ENCODE results near the gene RPL38. TPM values are rescaled to one million over a fixed set of nuclear protein-coding genes. Genes with fewer than 3 reads are reported as not detected.

Gene RPL38
- total RNA-seq, 1 donor from 2014 or later: 659 TPM

DNA sequence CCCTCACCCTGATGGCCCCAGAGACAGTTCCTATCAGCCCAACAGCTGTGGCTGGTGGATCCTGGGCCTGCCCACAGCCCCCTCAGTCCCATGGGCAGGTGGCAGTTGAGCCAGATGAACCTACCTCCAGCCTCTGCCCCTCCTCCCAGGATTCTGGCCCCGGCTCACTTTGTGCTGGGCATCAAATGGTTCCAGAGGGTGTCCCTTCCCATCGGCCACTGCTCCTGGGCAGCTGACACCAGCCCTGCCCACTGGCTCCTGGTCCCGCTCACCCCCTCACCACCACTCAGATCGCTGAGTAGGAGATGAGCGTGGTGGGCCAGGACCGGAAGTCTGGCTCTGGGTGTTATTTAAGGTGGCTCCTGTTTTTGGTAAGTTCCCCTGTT lies 11.9 kb downstream of the RPL38 start:
- Histone ChIP-seq H3K27ac (no peak overlapping the region), H3K27me3 (no peaks in the 10 kb centered on the region), H3K9me3 (no peaks in the 10 kb centered on the region), H3K4me1 (peaks cover 32% of the 10 kb centered on the region), H3K36me3 (peaks cover 6% of the 10 kb centered on the region), H3K4me3 (no peak overlapping the region)
- ATAC-seq (no peak), DNase-seq (no peak)
- intact Hi-C loops (cut with DNase I): no loop called here
- TF ChIP-seq, protein P1, sequence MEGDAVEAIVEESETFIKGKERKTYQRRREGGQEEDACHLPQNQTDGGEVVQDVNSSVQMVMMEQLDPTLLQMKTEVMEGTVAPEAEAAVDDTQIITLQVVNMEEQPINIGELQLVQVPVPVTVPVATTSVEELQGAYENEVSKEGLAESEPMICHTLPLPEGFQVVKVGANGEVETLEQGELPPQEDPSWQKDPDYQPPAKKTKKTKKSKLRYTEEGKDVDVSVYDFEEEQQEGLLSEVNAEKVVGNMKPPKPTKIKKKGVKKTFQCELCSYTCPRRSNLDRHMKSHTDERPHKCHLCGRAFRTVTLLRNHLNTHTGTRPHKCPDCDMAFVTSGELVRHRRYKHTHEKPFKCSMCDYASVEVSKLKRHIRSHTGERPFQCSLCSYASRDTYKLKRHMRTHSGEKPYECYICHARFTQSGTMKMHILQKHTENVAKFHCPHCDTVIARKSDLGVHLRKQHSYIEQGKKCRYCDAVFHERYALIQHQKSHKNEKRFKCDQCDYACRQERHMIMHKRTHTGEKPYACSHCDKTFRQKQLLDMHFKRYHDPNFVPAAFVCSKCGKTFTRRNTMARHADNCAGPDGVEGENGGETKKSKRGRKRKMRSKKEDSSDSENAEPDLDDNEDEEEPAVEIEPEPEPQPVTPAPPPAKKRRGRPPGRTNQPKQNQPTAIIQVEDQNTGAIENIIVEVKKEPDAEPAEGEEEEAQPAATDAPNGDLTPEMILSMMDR (IDR thresholded peaks at IDR 0.05): no peak

DNA sequence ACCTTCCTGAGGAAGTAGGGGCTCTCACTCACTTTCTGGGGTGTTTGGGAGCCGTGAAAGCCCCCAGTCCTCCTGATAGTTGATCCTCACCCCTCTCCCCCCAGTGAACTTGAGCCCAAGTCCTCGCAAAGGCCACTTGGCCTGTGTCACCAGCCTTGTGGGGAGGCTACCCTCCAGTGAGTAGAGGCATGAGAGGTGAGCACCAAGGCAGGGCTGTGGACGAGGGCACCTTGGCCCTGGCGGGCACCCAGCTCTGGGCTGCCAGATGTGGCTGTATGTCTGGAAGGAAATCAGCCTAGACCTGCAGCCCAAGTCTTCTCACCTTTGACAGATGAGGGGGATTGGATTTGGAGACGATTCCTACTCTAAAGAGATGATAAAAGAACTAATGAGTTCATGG lies 13.0 kb downstream of the RPL38 start:
- no peaks in the 10 kb centered on the region for H3K9me3 ChIP-seq
- H3K4me3 ChIP-seq: no peak overlapping the region
- H3K4me1 ChIP-seq: peaks cover 22% of the 10 kb centered on the region
- intact Hi-C loops (cut with DNase I): no loop called here
- H3K27ac ChIP-seq: no peak overlapping the region
- no peak for ATAC-seq
- TF ChIP-seq, protein P1 (IDR thresholded peaks at IDR 0.05): no peak
- no peaks in the 10 kb centered on the region for H3K36me3 ChIP-seq
- no peaks in the 10 kb centered on the region for H3K27me3 ChIP-seq
- DNase-seq: no peak

DNA sequence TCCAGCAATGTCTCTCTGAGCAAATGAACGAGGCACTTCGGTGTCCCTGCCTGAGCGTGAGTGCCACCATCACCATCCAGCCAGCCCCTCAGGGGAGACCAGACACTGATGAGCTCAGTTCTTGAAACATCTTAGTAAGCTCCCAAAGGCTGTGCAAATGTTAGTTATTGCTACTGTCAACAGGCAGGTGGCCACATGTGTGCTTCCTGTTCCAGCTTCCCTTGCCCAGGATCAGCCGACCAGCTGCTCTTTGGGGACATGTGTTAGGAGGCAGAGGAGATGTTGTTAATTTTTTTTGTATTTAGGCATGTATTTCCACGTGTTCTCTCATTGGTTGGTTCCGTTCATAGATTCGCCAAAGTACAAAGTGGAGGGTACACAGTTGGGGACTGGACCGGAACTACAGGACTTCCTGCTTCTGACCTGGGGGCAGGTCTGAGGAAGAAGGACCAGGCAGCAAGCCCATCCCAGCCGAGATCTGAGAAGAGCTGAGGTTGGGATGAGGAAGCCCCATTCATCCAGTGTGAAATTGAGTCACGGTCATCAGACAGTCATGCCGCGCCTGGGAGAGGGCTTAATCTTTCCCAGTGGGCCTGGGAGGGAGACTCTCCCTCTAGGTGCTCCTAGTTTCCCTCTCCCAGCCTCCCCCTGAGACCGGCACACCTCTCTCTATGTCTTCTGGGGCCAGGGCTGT lies 13.7 kb downstream of the RPL38 start:
- no peak for ATAC-seq
- H3K9me3 ChIP-seq: no peaks in the 10 kb centered on the region
- H3K4me3 ChIP-seq: no peak overlapping the region
- no peak overlapping the region for H3K27ac ChIP-seq
- H3K27me3 ChIP-seq: no peaks in the 10 kb centered on the region
- peaks cover 15% of the 10 kb centered on the region for H3K4me1 ChIP-seq
- intact Hi-C loops (cut with DNase I): no loop called here
- DNase-seq: no peak
- TF ChIP-seq, protein P1 (IDR thresholded peaks at IDR 0.05): no peak
- no peaks in the 10 kb centered on the region for H3K36me3 ChIP-seq

DNA sequence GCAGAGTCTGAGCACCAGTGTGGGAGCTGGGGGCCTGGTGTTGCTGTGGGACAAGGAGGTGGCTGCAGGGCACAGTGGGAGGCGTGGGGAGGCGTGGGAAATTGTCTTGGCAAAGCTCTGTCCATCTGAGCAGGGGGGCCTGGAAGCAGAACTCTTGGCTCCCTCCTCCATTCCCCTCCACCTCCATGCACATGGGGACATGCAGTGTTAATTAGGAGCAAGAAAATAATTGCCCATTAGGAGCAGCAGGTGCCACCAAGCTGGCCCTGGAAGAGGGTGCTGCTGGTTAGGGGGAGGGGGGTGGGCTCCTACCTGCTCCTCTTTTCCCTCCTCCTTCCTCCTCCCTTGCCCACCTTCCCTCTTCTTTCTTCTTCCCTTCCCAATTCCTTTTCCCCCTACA lies 14.4 kb downstream of the RPL38 start:
- no peak overlapping the region for H3K4me3 ChIP-seq
- no peaks in the 10 kb centered on the region for H3K27me3 ChIP-seq
- H3K4me1 ChIP-seq: peaks cover 11% of the 10 kb centered on the region
- H3K36me3 ChIP-seq: no peaks in the 10 kb centered on the region
- intact Hi-C loops (cut with DNase I): no loop called here
- ATAC-seq (no peak), DNase-seq (no peak)
- H3K27ac ChIP-seq: no peak overlapping the region
- TF ChIP-seq, protein P1 (IDR thresholded peaks at IDR 0.05): no peak
- no peaks in the 10 kb centered on the region for H3K9me3 ChIP-seq

DNA sequence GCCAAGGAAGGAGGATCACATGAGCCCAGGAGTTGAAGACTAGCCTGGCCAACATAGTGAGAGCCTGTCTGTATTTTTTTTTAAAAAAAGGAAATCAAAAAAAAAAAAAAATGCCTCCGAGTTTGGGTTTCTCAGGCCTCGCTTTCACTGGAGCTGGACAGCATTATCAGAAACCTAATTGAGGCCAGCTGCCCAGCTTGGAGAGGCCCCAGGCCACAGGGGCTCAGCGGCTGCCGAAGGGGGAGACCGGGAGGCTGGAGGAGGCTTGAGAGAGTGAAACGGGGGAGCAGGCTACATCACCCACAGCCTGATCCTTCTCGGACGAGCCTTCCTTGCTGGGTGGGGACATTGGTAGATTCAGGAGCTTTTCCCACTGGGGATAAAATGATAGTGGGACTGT lies 15.0 kb downstream of the RPL38 start:
- intact Hi-C loops (cut with DNase I): no loop called here
- DNase-seq (no peak), ATAC-seq (no peak)
- Histone ChIP-seq H3K27me3 (no peaks in the 10 kb centered on the region), H3K9me3 (no peaks in the 10 kb centered on the region), H3K4me3 (no peak overlapping the region), H3K36me3 (no peaks in the 10 kb centered on the region), H3K27ac (no peak overlapping the region), H3K4me1 (peaks cover 11% of the 10 kb centered on the region)
- TF ChIP-seq, protein P1 (IDR thresholded peaks at IDR 0.05): no peak
